ENCODE results near the gene CLMN. TPM values are rescaled to one million over a fixed set of nuclear protein-coding genes. Genes with fewer than 3 reads are reported as not detected.

CLMN gene
- total and polyA plus RNA-seq, 2 donors (not counting 1 experiment from before 2014, with no cell fraction given), result 9.6 to 51.5 TPM

GRCh38 chr14:95326987-95327386 is 7.3 kb upstream of the CLMN start:
- no peak overlapping the region for H2AFZ ChIP-seq (ENCODE audit: insufficient read depth, low read depth, low read length, poor library complexity, severe bottlenecking)
- DNase-seq (peak; percentile 72), ATAC-seq (ENCODE audit: low read depth) (peak; percentile 43)
- no peaks in the 10 kb centered on the region for H3K79me2 ChIP-seq (ENCODE audit: control insufficient read depth, insufficient read depth, low read length)
- H3K9ac ChIP-seq (ENCODE audit: low read length), result peak overlapping the region; percentile 44
- TF ChIP-seq, protein P1, sequence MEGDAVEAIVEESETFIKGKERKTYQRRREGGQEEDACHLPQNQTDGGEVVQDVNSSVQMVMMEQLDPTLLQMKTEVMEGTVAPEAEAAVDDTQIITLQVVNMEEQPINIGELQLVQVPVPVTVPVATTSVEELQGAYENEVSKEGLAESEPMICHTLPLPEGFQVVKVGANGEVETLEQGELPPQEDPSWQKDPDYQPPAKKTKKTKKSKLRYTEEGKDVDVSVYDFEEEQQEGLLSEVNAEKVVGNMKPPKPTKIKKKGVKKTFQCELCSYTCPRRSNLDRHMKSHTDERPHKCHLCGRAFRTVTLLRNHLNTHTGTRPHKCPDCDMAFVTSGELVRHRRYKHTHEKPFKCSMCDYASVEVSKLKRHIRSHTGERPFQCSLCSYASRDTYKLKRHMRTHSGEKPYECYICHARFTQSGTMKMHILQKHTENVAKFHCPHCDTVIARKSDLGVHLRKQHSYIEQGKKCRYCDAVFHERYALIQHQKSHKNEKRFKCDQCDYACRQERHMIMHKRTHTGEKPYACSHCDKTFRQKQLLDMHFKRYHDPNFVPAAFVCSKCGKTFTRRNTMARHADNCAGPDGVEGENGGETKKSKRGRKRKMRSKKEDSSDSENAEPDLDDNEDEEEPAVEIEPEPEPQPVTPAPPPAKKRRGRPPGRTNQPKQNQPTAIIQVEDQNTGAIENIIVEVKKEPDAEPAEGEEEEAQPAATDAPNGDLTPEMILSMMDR (IDR thresholded peaks at IDR 0.05), result no peak
- no peak for TF ChIP-seq EZH2 (IDR thresholded peaks at IDR 0.05; ENCODE audit: borderline replicate concordance, insufficient read depth, low read depth, low read length, poor library complexity, severe bottlenecking)
- peaks cover 39 to 42% of the 10 kb centered on the region in 2 donors for H3K4me1 ChIP-seq (ENCODE audit: control insufficient read depth in 2 of 2, insufficient read depth in 2 of 2, low read length in 2 of 2)
- Mint-ChIP-seq H3K4me3 (peak overlapping the region; percentile 84), H3K4me1 (peaks cover 48% of the 10 kb centered on the region), H3K27ac (peak overlapping the region; percentile 92), H3K9me3 (ENCODE audit: insufficient read depth) (no peaks in the 10 kb centered on the region), H3K27me3 (no peaks in the 10 kb centered on the region)
- POLR2A ChIA-PET, result interaction anchor here (0.7 to 1.8 kb wide), 7 partner anchors 8 to 207 kb away, joined by 3 to 9 read pairs (median 3); partner anchors contain the start of genes DICER1 and GLRX5
- H3K4me2 ChIP-seq (replicated peaks; ENCODE audit: low read depth, low read length, poor library complexity, severe bottlenecking), result peak overlapping the region; percentile 73
- no peaks in the 10 kb centered on the region for H4K20me1 ChIP-seq (ENCODE audit: control insufficient read depth, insufficient read depth, low read length, poor library complexity, severe bottlenecking)
- no peaks in the 10 kb centered on the region for H3K27me3 ChIP-seq (replicated peaks in 1 of 4; ENCODE audit: control extremely low read depth in 1 of 4, control insufficient read depth in 3 of 4, insufficient read depth in 4 of 4, low read length in 3 of 4)
- CTCF ChIA-PET, result interaction anchor here (0.5 to 3.1 kb wide), 7 partner anchors 7 to 336 kb away, joined by 3 to 17 read pairs (median 6); partner anchors contain the start of genes CLMN and DICER1
- intact Hi-C loops (cut with micrococcal nuclease), result loop anchor here (1.0 to 5.0 kb wide), 5 partner anchors 62 to 205 kb away; partner anchors contain the start of genes DICER1 and SYNE3
- no peaks in the 10 kb centered on the region for H3K36me3 ChIP-seq (replicated peaks in 1 of 2; ENCODE audit: control extremely low read depth in 1 of 2, control insufficient read depth in 1 of 2, extremely low read depth in 1 of 2, insufficient read depth in 2 of 2, low read length in 1 of 2)
- peak overlapping the region; percentile 71 to 96 for H3K27ac ChIP-seq (ENCODE audit: low read length in 2 of 2)
- H3K9me3 ChIP-seq (ENCODE audit: control extremely low read depth in 1 of 3, control insufficient read depth in 2 of 3, insufficient read depth in 1 of 3, low read length in 2 of 3), result peaks cover 0 to 3% (median 0%) of the 10 kb centered on the region in 3 donors
- peak overlapping the region in 4 of 5 experiments; percentile 20 to 42 (median 28) for H3K4me3 ChIP-seq (ENCODE audit: control extremely low read depth in 1 of 5, extremely low read depth in 1 of 5, insufficient read depth in 1 of 5, low read depth in 2 of 5, low read length in 4 of 5)
- WGBS (ENCODE audit: insufficient coverage), result 40% methylated on average over 2 of the region's 3 CpGs

- Mint-ChIP-seq H3K4me3 (no peak overlapping the region), H3K4me1 (peaks cover 43% of the 10 kb centered on the region), H3K9me3 (ENCODE audit: insufficient read depth) (no peaks in the 10 kb centered on the region), H3K27ac (no peak overlapping the region), H3K27me3 (no peaks in the 10 kb centered on the region)
- intact Hi-C loops (cut with micrococcal nuclease), result no loop called here
- Histone ChIP-seq H3K27me3 (replicated peaks in 1 of 4; ENCODE audit: control extremely low read depth in 1 of 4, control insufficient read depth in 3 of 4, insufficient read depth in 4 of 4, low read length in 3 of 4) (no peaks in the 10 kb centered on the region), H3K4me2 (replicated peaks; ENCODE audit: low read depth, low read length, poor library complexity, severe bottlenecking) (no peak overlapping the region), H3K36me3 (replicated peaks in 1 of 2; ENCODE audit: control extremely low read depth in 1 of 2, control insufficient read depth in 1 of 2, extremely low read depth in 1 of 2, insufficient read depth in 2 of 2, low read length in 1 of 2) (no peaks in the 10 kb centered on the region), H2AFZ (ENCODE audit: insufficient read depth, low read depth, low read length, poor library complexity, severe bottlenecking) (no peak overlapping the region), H4K20me1 (ENCODE audit: control insufficient read depth, insufficient read depth, low read length, poor library complexity, severe bottlenecking) (no peaks in the 10 kb centered on the region), H3K9ac (ENCODE audit: low read length) (no peak overlapping the region), H3K27ac (ENCODE audit: low read length in 2 of 2) (no peak overlapping the region), H3K79me2 (ENCODE audit: control insufficient read depth, insufficient read depth, low read length) (no peaks in the 10 kb centered on the region), H3K4me3 (ENCODE audit: control extremely low read depth in 1 of 5, extremely low read depth in 1 of 5, insufficient read depth in 1 of 5, low read depth in 2 of 5, low read length in 4 of 5) (no peak overlapping the region), H3K4me1 (ENCODE audit: control insufficient read depth in 2 of 2, insufficient read depth in 2 of 2, low read length in 2 of 2) (peaks cover 34 to 44% of the 10 kb centered on the region in 2 donors), H3K9me3 (ENCODE audit: control extremely low read depth in 1 of 3, control insufficient read depth in 2 of 3, insufficient read depth in 1 of 3, low read length in 2 of 3) (peaks cover 0 to 3% (median 0%) of the 10 kb centered on the region in 3 donors)
- DNase-seq (no peak), ATAC-seq (ENCODE audit: low read depth) (no peak)
- ChIA-PET CTCF (interaction anchor here (1.5 kb wide), 1 partner anchor 38 kb away, joined by 4 read pairs; no protein-coding TSS in a partner anchor), POLR2A (no interaction called here)
- TF ChIP-seq, protein P1 (IDR thresholded peaks at IDR 0.05), result no peak
- no peak for TF ChIP-seq EZH2 (IDR thresholded peaks at IDR 0.05; ENCODE audit: borderline replicate concordance, insufficient read depth, low read depth, low read length, poor library complexity, severe bottlenecking)
- 93% methylated on average over 3 of the region's 7 CpGs for WGBS (ENCODE audit: insufficient coverage)
Measured at GRCh38 chr14:95323917-95324316, 4.2 kb upstream of the CLMN start.
